TTC549 (cell line): Measurements from ENCODE around the gene SLPI.

Experiments
- FAIRE-seq: peaks from 2 replicates; lab custom pipeline; 2012; peaks lifted over from hg19 to GRCh38; lab: Jason Lieb, UNC

Gene SLPI, protein sequence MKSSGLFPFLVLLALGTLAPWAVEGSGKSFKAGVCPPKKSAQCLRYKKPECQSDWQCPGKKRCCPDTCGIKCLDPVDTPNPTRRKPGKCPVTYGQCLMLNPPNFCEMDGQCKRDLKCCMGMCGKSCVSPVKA

DNA sequence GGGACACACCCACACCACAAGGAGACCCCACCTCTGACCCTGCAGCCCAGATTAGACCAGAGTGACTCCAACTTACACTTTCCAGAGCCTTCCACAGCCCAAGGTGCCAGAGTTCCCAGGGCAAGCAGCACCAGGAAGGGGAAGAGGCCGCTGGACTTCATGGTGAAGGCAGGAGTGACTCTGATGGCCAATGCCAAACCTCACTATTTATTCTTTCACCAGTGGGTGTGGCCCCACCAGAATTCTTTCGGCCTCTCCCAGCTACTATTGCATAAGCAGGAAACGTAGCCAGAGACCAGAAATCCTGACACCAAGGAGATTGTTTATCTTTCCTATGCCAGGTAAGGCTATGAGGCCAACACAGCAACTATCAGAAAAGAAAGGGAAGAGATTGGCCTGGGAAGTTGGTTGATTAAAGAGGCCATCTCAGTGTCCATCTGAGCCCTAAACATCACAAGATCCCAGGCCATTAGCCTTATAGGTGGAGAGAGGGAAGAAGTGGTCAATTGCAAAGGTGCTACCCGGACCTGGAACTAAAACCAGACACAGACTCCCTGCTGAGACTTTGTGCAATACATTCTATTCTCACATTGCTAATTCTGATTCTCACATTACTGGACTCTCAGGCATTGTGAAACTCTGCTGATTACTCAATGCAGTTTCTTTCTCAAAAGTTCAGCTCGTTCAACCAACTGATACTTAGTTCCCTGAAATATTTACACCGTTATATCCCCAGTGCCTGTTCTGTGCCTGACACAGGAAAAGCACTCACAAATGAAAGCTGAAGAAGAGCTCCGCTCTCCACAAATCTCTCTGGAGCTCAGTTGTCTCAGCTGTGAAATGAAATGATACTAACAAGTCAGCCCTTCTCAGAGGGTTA lies at the start of gene SLPI:
TSS of gene SLPI (minus strand) at position 182 of the 880 bp plus-strand sequence. CDS start at position 161, 21 bp downstream.
- no peak for FAIRE-seq

DNA sequence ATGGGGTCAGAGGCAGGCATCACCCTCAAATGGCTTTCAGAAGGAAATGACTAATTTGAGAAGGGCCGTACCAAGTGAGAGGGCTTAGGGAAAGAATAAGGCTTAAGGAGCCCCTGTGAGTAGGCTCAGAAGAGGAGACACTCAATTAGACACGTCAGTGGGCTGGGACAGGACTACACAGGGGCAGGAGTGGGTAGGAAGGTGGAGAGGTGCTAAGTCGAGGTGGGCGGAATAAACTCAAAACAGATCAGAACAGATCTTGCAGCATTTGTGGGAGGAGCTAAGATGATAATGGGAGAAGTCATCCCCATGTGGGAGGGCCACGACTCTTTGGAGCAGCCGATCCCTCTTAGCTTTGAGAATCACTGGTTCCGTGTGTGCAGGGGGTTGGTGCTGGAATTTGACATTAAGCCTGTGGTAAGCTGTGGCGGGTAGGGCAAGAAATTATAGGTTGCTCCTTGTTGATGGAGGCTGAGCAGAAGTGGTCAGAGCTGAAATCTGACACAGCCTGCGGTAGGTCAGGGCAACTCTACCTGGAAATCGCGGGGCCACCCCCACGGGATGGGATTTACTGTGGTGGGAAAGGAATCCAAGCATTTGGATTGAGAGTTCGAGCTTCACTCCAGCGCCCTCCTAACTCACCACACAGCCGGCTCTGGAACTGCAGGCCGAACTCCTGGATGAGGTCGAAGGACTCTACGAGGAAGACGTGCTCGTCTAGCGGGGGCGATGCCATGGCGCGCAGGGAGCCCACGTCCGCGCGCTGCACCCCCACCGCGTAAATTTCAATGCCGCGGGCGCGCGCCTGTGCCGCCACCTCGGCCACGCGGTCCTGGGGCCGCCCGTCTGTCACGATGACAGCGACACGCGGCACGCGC lies 49.5 kb upstream of the SLPI start:
- FAIRE-seq: no peak

DNA sequence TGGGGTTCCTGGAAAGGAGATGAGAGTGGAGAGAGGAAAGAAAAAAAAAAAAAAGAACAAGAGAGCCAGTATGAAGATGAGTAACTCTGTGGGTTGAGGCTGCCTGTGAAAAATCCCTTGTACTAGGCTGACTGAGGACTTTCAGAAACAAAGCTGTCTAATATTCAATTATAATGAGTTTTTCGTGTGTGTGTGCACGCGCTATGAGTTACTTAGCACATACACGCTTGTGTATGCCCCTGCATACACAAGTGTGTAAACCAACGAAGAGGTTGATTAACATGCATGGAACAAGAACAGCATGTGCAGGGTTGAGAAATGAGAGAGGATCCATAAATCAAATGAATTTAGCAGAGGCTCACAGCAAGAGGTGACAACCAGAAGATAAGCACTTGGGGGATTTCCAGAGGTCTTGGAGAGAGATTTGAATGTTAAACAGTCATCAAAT lies 47.5 kb upstream of the SLPI start:
- FAIRE-seq: no peak

DNA sequence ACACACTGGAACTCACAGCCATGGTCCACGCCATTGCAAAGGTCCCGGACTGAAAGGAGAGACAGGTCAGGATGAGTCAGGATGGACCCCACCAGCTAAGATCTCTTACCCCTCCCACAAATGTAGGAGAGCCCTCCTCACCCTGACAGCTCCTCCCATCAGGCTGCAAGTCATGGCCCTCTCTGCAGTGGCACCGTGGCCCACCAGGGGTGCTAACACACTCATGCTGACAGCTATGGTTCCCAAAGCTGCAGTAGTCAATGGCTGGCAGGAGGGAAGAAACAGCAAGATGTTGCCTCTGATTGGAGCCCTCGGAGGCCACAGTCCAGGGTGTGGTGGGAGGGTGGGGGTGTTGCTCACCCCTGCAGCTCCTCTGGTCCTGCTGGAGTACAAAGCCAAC lies 46.6 kb upstream of the SLPI start:
- FAIRE-seq: no peak

DNA sequence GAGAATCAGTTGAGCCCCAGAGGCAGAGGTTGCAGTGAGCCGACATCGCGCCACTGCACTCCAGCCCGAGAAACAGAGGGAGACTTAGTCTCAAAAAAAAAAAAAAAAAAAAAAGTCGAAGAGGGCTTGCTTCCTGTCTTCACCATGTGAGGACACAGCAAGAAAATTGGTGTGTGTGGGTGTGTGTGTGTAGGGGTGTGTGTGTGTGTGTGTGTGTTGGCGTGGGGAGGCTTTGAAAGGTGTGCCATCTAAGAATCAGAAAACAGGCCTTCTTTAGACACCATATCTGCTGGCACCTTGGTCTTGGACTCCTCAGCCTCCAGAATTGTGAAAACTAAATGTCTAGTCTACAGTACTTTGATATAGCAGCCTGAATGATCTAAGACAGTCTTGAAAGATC lies 45.4 kb upstream of the SLPI start:
- FAIRE-seq: no peak

DNA sequence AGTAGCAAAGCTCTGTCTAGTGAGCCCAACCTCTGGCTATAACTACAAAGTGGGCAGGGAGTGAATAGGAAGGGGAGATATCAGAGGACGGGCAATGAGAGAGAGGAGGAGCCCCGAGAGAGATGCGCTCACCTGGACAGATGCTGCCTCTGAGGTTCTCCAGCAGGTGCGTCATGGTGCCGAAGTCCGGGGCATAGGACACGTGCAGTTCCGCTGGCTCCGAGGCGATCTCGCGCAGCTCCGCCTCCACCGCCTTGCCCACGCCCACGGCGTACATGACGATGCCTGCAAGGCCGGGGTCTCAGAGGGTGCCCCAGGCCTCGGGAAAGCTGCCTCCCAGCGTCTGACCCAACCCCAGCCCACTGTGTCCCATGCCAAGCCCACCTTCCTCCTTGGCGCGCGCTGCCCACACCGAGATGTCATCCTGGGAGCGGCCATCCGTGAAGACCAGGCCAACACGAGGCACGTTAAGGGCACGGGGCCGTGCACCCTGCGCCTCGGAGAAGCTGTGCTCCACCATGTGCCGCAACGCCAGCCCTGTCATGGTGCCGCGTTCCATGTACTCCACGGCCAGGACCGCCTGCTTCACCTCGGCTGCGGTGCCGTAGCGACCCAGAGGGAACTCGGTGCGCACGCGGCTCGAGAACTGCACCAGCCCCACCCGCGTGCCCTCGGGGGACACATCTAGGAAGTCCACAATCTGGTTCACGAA lies 43.6 kb upstream of the SLPI start:
- no peak for FAIRE-seq

DNA sequence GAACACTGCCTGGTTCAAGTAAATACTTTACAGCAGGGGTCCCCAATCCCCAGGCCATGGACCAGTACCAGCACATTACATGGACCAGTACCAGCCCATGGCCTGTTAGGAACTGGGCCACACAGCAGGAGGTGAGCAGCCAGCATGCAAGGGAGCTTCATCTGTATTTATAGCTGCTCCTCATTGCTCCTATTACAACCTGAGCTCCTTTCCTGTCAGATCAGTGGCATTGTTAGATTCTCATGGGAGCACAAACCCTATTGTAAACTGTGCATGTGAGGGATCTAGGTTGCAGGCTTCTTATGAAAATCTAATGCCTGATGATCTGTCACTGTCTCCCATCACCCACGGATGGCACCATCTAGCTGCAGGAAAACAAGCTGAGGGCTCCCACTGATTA lies 40.3 kb upstream of the SLPI start:
- FAIRE-seq: no peak

DNA sequence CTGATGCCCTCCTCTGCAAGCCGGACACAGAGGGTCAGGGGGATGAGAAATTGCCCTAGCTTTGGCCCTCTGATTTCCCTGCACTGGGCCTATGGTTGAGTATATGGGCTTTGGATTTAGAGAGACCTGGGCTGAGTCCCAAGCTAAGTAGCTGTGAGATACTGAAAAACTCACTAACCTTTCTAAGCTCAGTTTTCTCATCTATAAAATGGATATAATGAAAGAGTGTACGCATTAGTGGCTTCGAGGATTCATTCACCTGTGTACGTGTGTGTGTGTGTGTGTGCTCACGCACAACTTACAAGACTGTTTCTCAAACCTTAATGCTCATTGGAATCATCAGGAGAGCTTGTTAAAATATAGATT lies 39.6 kb upstream of the SLPI start:
- FAIRE-seq: no peak

DNA sequence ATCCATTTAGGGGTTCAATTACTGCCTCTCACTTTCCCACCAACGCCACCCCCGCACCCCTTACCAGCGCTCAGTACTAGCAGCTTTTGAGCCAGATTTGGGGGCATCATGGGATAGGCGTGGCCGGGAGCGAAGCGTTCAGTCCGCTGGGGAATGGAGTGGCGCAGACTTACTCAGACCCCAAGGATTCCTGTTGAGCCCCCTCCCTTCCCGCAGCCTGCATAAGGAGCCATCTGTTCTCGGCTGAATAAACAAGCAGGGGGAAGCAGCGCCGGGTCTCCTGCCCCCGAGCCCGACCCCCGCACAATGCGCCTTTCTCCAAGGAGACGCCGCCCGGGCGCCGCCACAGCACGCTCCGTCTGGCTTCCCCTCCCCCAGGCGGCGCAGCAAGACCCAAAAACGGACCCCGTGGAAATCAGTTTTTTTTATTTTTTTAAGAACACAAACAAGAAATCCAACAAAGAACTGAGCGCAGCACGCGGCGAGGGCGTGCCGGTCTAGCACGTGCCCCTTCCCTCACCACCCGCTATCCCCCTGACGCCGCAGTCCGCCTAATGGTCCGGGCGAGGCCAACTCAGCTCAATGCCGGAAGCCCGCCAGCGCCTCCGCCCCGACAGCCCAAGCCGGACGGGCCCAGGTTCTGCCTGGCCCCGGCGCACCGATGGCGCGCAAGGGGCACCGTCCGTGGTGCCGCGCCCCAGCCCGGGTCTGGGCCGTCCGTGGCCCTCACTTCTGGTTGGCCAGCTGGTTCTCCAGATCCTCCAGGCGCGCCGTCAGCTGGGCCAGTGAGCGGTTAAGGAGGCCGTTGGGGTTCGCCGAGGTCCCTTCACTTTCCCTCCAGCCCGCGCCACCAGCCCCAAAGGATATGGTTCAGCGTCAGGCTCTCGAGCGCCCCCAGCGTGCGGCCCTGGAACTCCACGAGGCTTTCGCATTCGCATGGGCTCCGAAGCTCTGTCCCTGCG lies 39.0 kb upstream of the SLPI start:
- no peak for FAIRE-seq

DNA sequence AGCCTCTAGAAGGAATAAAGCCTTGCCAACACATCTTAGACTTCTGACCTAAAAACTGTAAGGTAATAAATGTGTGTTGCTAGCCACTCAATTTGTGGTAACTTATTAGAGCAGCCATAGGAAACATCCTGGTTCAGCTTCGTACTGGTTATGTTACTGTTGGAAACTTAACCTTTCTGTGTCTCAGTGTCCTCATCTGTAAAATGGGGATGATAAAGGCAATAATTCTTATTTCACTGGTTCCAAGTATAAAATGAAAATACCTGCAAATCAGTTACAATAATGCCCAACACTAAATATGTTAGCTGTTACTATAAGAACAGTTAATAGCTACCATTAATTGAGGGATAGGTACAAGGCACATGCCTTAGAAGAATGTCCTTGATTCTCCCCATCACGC lies 38.0 kb upstream of the SLPI start:
- no peak for FAIRE-seq

DNA sequence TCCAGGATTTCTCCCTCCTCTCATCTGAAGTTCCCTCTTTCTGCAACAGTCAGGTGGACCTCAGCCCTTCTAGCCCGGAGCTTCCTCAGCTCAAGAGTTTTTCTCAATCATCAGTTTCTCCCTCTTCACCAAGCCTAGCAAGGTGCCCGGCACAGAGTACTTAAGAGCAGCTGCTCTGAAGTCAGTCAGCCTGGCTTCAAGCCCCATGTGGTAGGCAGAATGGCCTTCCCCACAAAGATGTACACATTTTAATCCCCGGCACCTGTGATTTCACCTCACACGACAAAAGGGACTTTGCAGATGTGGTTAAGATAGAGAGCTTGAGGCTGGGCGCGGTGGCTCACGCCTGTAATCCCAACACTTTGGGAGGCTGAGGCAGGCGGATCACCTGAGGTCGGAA lies 37.2 kb upstream of the SLPI start:
- FAIRE-seq: no peak

DNA sequence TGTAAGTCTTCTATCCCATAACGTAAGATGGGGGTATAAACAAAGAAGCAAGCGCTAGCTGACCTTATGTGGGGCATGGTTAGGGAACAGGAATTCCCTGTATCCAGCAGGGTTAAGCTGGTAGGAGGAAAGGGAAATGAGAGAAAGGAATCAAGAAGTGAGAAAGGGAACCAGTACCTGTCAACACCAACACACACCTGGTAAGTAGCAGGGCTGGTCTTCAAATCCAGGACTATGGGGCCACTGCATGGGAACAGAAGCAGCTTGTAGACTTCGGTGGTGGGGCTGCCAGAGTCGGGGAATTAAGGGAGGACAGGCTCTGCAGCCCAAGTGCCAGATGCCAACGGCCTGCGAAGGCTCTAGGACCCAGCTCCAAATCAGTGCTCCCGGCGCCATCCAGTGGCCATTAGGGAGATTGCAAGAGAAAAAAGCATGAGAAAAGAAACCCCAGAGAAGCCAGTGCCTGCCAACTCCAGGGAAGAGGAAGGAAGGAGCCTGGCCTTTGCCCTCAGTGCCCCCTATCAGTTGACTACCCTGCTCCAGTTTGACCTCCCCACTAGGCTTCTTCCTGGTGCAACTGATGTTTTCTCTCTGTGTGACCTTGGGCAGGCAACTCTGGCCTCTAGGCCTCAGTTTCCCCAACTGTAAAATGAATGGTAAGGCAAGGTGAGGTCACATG lies 36.5 kb upstream of the SLPI start:
- no peak for FAIRE-seq

DNA sequence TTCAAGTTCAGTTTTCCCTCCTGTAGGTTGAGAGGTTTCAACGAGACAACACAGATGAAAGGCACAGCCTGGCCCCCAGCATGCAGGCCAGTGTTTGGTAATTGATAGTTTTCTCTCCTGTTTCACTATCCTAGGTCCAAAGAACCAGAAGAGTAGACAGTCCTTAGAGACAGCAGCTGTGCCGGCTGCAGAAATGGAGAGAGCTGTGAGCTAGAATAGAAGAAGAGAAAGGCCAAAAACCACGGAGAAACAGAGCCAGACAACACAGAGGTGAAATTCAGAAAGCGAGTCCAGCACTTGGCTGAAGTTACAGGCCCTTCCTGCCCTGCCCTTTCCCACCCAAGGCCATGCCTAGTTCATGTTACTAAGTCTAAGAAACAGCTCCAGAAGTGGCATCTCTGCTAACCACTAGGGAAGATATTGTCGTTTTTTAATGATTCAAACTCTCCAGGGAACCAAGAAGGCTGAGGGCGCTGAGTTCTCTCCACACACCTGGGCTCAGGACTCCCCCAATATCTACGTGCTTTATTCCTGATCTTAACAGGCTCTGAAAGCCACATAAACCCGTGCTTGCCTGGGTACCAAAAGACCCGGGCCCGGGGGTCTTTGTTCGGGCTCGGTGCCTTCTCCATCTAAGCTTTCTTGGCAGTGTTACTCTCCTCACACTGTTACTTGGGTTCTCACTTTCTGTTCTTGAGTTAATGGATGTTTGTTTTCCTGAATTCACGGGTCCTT lies 35.7 kb upstream of the SLPI start:
- no peak for FAIRE-seq

DNA sequence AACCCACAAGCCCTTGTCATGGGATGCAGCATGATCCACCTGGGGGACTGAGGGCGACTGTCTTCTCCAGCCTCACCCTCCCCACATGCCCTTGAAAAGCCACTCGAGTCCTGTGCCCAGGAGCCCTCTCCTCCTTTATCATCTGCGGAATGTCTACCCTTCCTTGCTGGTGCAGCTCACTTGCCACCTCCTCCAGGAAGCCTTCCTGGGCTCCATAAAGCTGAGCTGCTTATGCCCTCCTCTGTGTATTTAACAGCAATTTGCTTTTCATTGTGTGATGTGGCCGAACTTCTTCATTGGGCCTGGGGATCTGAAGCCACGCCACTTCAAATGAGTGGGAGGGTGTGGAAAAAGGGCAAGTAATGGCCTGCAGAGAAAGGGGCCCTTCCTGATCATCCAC lies 34.5 kb upstream of the SLPI start:
- FAIRE-seq: no peak

DNA sequence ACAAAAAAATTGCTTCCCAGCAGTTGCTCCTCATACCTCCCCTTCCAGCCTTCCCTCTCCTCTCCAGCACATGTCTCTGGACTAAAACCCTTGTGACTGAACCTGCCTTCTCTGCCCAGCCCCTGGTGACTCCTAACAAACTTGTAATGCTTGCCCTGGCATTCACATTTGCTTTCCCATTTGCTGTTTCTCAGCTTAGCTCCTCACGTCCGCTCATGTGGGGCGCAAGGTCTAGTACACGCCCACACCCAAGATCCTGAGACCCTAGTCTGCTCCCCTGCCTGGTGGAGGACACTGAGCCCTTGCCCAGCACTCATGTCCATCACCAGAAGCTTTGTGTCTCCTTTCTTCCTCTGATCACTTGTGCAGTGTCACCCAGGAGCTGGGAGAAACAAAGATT lies 34.0 kb upstream of the SLPI start:
- no peak for FAIRE-seq

DNA sequence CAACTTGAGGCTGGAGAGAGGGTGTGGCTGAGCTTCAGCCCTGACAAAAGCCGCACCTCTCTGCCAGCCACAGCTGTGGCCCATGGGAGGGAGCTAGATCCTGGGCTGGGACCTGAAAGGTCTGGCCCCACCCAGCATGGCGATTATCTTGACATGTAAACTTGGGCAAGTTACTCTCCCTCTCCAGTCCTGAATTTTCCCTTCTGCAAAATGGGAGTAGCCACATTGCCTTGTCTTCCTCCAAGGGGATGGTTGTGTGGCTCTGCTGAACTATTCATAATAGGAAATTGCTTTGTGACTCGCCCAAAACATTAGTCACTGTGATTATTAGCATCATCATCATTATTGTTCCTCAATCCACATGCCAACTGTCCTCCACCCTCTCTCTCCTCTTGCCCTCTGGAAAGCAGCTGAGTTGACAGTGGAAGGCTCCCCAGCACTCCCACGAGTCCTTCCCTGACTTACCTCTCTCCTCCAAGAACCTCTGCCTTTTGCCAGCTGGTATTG lies 29.2 kb upstream of the SLPI start:
- FAIRE-seq: no peak

DNA sequence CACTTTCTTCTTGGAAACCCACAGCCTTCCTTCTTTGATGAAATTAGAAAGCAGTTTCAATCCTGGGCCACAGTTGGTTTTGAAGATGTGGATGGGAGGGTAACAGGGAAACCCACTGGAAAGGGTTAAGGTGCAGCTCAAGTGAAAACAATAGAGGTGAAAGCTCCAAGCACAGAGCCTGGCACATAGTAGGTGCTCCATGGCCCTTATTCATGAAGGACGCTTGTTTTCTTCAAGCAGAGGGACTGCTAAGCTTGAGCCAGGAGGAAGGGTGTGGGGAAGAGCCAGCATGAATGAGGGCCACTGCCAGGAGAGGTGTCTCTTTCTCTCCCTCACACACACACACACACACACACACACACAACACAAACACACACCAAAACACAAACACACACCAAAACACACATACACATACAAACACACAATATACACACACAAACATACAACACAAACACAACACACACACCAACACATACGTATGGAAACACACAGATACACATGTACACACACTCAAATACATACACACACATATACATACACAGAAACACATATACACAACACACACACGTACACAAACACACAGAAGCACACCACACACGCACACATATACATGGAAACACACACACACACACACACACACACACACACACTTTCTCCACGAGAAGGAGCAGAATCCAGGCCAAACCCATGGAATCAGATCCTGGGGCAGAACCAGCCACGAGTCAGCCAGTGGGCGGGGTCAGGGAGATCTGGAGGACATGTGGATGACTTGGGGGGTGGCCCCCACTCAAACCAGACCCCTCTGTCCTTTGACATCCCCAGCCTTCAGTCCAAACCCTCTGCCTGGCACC lies 28.6 kb upstream of the SLPI start:
- no peak for FAIRE-seq

DNA sequence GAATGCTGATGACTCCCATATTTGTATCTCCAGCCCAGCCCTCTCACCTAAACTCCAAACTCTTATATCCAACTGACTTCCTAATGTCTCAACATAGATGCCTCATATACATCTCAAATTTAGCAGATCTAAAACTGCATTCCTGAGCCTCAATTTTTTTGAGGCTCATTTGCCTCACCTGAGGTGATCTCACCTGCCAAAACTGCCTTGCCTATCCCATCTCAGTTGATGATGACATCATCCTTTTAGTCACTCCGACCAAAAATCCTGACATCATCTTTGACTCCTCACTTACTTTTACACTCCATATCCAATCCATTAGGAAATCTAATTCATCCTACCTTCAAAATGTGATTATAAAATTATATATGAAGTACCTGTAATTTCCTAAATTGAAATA lies 25.6 kb upstream of the SLPI start:
- no peak for FAIRE-seq

DNA sequence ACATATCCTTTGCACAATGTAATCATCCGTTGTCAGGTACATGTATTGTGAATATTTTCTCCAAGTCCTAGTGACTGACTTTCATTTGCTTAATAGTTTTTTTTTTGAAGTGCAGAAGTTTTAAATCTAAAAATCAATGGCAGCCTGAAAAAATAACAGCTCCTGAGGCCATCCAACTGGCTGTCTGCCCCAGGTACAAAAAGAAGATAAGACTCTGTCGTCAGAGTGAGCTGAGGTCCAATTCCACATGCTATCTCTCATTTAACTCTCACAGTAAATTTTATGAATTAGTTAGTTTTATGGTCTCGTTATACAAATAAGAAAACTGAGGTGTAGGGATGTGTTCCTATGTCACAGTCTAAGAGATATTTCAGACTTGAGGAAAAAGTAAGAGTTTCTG lies 21.0 kb upstream of the SLPI start:
- no peak for FAIRE-seq
